ENCODE data around the gene RPSA. TPM values are rescaled to one million over a fixed set of nuclear protein-coding genes. Genes with fewer than 3 reads are reported as not detected.
A peak's percentile ranks its signal among the peaks of the same experiment; 100 is the strongest.

Gene RPSA
- polyA plus RNA-seq, 1 experiment, result 3,266 TPM

DNA sequence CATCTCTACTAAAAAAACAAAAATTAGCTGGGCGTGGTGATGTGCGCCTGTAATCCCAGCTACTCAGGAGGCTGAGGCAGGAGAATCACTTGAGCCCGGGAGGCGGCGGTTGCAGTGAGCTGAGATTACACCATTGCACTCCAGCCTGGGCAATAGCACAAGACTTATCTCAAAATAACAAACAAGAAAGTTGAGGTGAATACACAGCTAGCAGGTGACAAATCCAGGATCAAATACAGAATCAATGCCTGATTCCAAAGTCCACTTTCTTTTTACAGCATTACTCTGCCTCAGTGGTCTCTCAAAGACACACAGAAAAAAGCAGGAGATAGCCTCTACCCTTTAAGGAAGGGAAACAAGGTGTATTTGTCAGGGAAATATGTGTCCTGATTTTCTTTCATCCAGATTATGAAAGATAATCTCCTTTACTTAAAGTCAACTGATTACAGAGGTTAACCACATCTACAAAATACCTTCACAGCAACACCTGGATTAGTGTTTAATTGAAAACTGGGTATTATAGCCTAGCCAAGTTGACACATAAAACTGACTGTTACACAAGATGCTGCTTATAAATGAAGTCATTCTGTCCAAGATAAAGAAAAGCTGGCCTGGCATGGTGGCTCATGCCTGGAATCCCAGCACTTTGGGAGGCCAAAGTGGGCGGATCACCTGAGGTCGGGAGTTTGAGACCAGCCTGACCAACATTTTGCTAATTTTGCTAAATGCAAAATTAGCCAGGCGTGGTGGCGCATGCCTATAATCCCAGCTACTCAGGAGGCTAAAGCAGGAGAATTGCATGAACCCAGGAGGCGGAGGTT, 27.4 kb upstream of the RPSA start:
- no peak for DNase-seq (ENCODE audit: low read depth, low spot score)
- CTCF ChIA-PET, result interaction anchor here (0.9 kb wide), 1 partner anchor 18 kb away, joined by 3 read pairs; no protein-coding TSS in a partner anchor

DNA sequence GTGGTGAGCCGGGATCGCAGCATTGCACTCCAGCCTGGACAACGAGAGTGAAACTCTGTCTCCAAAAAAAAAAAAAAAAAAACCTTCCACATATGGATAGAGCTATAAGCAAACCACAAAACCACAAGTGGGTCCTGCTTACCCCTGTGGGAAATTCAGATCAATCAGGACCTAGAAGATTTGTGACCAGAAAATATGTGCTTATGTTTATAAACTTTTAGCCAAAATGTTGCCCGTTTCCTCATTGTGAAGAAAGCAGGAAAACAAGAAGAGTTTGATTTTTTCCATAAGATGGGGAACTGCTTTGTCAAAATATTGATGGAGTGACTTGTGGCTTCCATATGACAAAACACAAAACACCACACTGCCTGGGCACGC, 26.8 kb upstream of the RPSA start:
- POLR2A ChIA-PET, result no interaction called here
- Histone ChIP-seq H3K4me3 (ENCODE audit: low read depth, low read length) (no peak overlapping the region), H3K27me3 (ENCODE audit: control insufficient read depth, insufficient read depth, low read length) (peaks cover 10% of the 10 kb centered on the region), H3K27ac (ENCODE audit: low read depth, low read length) (no peak overlapping the region), H3K9me3 (ENCODE audit: control insufficient read depth, insufficient read depth, low read length) (peaks cover 6% of the 10 kb centered on the region; the same call in 1 of the 2 replicates)
- CTCF ChIA-PET, result interaction anchor here (0.6 kb wide), 1 partner anchor 36 kb away, joined by 4 read pairs; no protein-coding TSS in a partner anchor
- DNase-seq (ENCODE audit: low read depth, low spot score), result no peak
- TF ChIP-seq, protein P1, sequence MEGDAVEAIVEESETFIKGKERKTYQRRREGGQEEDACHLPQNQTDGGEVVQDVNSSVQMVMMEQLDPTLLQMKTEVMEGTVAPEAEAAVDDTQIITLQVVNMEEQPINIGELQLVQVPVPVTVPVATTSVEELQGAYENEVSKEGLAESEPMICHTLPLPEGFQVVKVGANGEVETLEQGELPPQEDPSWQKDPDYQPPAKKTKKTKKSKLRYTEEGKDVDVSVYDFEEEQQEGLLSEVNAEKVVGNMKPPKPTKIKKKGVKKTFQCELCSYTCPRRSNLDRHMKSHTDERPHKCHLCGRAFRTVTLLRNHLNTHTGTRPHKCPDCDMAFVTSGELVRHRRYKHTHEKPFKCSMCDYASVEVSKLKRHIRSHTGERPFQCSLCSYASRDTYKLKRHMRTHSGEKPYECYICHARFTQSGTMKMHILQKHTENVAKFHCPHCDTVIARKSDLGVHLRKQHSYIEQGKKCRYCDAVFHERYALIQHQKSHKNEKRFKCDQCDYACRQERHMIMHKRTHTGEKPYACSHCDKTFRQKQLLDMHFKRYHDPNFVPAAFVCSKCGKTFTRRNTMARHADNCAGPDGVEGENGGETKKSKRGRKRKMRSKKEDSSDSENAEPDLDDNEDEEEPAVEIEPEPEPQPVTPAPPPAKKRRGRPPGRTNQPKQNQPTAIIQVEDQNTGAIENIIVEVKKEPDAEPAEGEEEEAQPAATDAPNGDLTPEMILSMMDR (IDR thresholded peaks at IDR 0.05; ENCODE audit: low read depth, low read length), result no peak

More for the DNA sequence above, 27.4 kb upstream of the RPSA start:
- TF ChIP-seq, protein P1 (IDR thresholded peaks at IDR 0.05; ENCODE audit: low read depth, low read length), result no peak
- Histone ChIP-seq H3K27ac (ENCODE audit: low read depth, low read length) (no peak overlapping the region), H3K27me3 (ENCODE audit: control insufficient read depth, insufficient read depth, low read length) (peaks cover 10% of the 10 kb centered on the region), H3K4me3 (ENCODE audit: low read depth, low read length) (no peak overlapping the region), H3K9me3 (ENCODE audit: control insufficient read depth, insufficient read depth, low read length) (peaks cover 6% of the 10 kb centered on the region; the same call in 1 of the 2 replicates)
- POLR2A ChIA-PET, result no interaction called here

DNA sequence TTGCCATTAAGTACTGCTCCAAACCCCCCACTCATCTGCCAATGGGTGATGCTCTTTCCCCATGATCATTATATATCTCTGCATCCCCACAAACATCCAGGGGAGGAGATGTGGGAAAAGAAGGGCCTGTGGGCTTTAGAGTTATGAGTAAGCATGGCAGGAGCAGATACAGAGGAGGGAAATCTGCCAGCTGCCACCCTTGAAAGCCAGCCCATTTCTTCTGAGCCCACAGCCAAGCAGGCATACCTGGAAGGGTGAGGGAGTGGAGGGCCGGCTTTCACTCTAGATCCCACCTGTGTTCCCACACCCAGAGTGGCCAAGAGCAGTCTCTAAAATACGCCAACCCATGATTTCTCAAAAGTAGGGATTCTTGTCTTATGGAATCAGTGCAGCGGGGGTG, 25.1 kb upstream of the RPSA start:
- H3K4me3 ChIP-seq (ENCODE audit: low read depth, low read length), result no peak overlapping the region
- TF ChIP-seq, protein P1 (IDR thresholded peaks at IDR 0.05; ENCODE audit: low read depth, low read length), result no peak
- DNase-seq (ENCODE audit: low read depth, low spot score), result no peak
- CTCF ChIA-PET, result interaction anchor here (0.7 kb wide), 1 partner anchor 33 kb away, joined by 4 read pairs; no protein-coding TSS in a partner anchor
- H3K27me3 ChIP-seq (ENCODE audit: control insufficient read depth, insufficient read depth, low read length), result peaks cover 7% of the 10 kb centered on the region
- POLR2A ChIA-PET, result no interaction called here
- no peak overlapping the region for H3K27ac ChIP-seq (ENCODE audit: low read depth, low read length)
- peaks cover 6% of the 10 kb centered on the region; the same call in 1 of the 2 replicates for H3K9me3 ChIP-seq (ENCODE audit: control insufficient read depth, insufficient read depth, low read length)

DNA sequence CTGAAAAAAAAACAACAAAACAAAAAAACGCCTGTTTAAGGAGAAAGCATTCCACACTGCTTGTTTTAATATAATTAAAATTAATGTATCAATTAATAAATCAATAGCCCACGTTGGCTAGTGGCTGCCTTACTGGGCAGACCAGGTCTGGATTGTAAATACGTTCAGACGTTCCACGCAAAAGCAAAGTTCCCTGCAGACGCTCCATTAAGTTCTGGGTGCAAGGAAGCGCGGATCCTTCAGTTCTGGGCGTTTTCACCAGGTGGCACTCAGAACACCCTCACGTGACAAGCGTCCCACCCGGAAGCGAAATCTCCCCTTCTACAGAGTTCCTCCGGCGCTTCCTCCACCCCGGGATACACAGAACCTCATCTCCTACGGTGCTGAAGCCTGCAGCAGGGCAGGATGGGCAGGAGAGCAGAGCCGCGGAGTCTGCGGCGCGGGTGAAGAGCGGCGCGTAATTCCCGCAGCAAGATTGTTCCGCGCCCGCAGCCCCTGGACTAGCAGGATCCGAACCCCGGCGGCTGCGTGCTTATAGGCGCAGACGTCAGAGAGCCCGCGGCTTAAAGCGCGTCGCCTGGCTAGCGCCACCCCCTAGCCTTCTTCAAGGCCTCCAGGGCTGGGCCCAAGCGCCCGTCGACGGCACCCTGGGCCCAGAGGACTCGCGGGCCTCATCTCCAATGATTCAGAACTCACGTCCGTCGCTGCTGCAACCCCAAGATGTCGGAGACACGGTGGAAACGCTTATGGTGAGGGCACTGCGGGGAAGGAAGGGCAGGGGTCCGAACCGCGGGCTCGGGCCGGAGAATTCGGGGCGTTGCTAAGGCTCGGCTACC, 23.3 kb upstream of the RPSA start, which contains the start of gene SLC25A38:
SLC25A38 (plus strand) TSS at position 326 of the 836 bp plus-strand sequence; CDS start at position 681, 355 bp downstream.
- TF ChIP-seq, protein P1 (IDR thresholded peaks at IDR 0.05; ENCODE audit: low read depth, low read length), result peak; percentile 38
- peak; percentile 50 for DNase-seq (ENCODE audit: low read depth, low spot score)
- Histone ChIP-seq H3K27ac (ENCODE audit: low read depth, low read length) (peak within 1 kb of the TSS; percentile 93), H3K9me3 (ENCODE audit: control insufficient read depth, insufficient read depth, low read length) (peaks cover 6% of the 10 kb centered on the region; the same call in 1 of the 2 replicates), H3K27me3 (ENCODE audit: control insufficient read depth, insufficient read depth, low read length) (no peaks in the 10 kb centered on the region), H3K4me3 (ENCODE audit: low read depth, low read length) (peak within 1 kb of the TSS; percentile 91)
- ChIA-PET CTCF (no interaction called here), POLR2A (interaction anchor here (1.5 kb wide), 1 partner anchor 23 kb away, joined by 12 read pairs; the partner anchor contains the start of gene RPSA)
